HFFc6 (cell line): ENCODE measurements around the gene IRS2. TPM values are rescaled to one million over a fixed set of nuclear protein-coding genes. Genes with fewer than 3 reads are reported as not detected.

Experiments used
- DNase-seq: peaks from one replicate; pipeline ENCODE4 v3.0.0-alpha.2; 2018
- H3K27ac Mint-ChIP-seq: 2 replicates; pipeline ENCODE4 v1.8.0; 2020; ENCODE audit warnings: mild to moderate bottlenecking, mixed read lengths
- H3K27me3 Mint-ChIP-seq: 2 replicates; pipeline ENCODE4 v1.8.0; 2021; ENCODE audit warnings: mild to moderate bottlenecking, moderate library complexity, mixed read lengths; ENCODE audit not compliant: insufficient read depth
- H3K36me3 Mint-ChIP-seq: 2 replicates; pipeline ENCODE4 v1.8.0; 2021; ENCODE audit warnings: low read depth, mixed read lengths
- H3K4me1 Mint-ChIP-seq: 2 replicates; pipeline ENCODE4 v1.8.0; 2020; ENCODE audit warnings: low read depth, mixed read lengths
- H3K4me3 Mint-ChIP-seq: 2 replicates; pipeline ENCODE4 v1.8.0; 2020; ENCODE audit warnings: mild to moderate bottlenecking, moderate library complexity, mixed read lengths
- H3K9me3 Mint-ChIP-seq: 2 replicates; pipeline ENCODE4 v1.8.0; 2020; ENCODE audit warnings: mild to moderate bottlenecking, mixed read lengths
- total RNA-seq, 6 experiments: library from RNA; stranded (reverse); fragmentation: NEBNext Ultra II Directional; extraction: Animal tissue kit (Norgen Biotek cat#: 25700); gene quantifications; 2 replicates in 1 of 6; 3 replicates in 5 of 6; pipeline ENCODE4 v1.2.3, GENCODE V29; 2021
- TF ChIP-seq, protein P1 (sequence below): fragments of 200-600 bp; sonication (generic); IDR thresholded peaks from 2 replicates; pipeline ENCODE4 v1.5.0; 2021; ENCODE audit warnings: antibody characterized with exemption, mild to moderate bottlenecking

The IRS2 gene
- total RNA-seq, 6 experiments from 2014 or later: 5.2 to 11.1 (median 5.5) TPM

DNA sequence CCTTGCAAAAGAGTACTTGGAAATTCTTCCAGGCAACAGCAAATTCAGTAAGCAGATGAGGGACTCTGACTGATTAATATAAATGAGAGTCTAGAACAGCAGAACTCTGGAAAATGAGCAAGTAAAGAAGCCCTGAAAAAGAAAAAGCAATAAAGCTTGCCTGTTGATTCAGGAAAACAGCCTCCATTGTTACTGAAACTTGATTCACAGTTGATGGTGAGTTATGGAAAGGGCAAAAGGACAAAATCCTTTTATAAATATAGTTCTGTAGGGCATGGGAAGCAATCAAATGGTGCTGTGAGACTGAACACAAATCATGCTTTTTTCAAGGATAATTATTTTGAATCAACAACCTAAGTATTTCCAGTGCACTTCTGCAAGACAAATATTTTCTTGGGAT lies 67.7 kb downstream of the IRS2 start:
- no peaks in the 10 kb centered on the region for H3K9me3 Mint-ChIP-seq
- no peaks in the 10 kb centered on the region for H3K36me3 Mint-ChIP-seq
- H3K4me3 Mint-ChIP-seq: no peak overlapping the region
- TF ChIP-seq, protein P1, sequence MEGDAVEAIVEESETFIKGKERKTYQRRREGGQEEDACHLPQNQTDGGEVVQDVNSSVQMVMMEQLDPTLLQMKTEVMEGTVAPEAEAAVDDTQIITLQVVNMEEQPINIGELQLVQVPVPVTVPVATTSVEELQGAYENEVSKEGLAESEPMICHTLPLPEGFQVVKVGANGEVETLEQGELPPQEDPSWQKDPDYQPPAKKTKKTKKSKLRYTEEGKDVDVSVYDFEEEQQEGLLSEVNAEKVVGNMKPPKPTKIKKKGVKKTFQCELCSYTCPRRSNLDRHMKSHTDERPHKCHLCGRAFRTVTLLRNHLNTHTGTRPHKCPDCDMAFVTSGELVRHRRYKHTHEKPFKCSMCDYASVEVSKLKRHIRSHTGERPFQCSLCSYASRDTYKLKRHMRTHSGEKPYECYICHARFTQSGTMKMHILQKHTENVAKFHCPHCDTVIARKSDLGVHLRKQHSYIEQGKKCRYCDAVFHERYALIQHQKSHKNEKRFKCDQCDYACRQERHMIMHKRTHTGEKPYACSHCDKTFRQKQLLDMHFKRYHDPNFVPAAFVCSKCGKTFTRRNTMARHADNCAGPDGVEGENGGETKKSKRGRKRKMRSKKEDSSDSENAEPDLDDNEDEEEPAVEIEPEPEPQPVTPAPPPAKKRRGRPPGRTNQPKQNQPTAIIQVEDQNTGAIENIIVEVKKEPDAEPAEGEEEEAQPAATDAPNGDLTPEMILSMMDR: no peak
- H3K4me1 Mint-ChIP-seq: no peaks in the 10 kb centered on the region
- peaks cover 17% of the 10 kb centered on the region for H3K27me3 Mint-ChIP-seq
- H3K27ac Mint-ChIP-seq: no peak overlapping the region
- no peak for DNase-seq

DNA sequence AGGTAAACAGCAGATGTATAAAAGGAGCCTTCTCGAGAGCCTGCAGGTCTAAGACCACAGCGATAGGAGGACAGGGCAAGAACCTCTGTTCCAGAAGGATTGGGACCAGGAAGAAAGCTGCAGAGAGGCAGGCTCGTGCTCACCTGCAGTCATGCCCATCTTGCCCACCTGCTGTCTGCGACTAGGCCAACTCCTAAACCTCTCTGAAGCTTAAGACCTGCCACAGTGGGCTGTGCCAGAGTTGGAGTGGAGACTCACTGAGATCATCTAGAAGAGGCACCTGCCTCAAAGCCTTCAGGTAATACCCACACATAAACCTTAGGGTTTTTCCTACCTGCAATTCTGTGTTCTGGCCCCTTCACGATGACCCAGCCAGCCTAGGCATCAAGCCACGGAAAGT lies 68.7 kb downstream of the IRS2 start:
- H3K27ac Mint-ChIP-seq: no peak overlapping the region
- no peak for DNase-seq
- no peak overlapping the region for H3K4me3 Mint-ChIP-seq
- H3K4me1 Mint-ChIP-seq: no peaks in the 10 kb centered on the region
- no peaks in the 10 kb centered on the region for H3K36me3 Mint-ChIP-seq
- peaks cover 20% of the 10 kb centered on the region for H3K27me3 Mint-ChIP-seq
- H3K9me3 Mint-ChIP-seq: no peaks in the 10 kb centered on the region
- TF ChIP-seq, protein P1: no peak

GRCh38 chr13:109715902-109716301 lies 70.5 kb downstream of the IRS2 start:
- peaks cover 23% of the 10 kb centered on the region for H3K27me3 Mint-ChIP-seq
- H3K4me3 Mint-ChIP-seq: no peak overlapping the region
- H3K9me3 Mint-ChIP-seq: no peaks in the 10 kb centered on the region
- no peaks in the 10 kb centered on the region for H3K36me3 Mint-ChIP-seq
- peak; percentile 11 for DNase-seq
- H3K27ac Mint-ChIP-seq: no peak overlapping the region
- TF ChIP-seq, protein P1: no peak
- no peaks in the 10 kb centered on the region for H3K4me1 Mint-ChIP-seq

DNA sequence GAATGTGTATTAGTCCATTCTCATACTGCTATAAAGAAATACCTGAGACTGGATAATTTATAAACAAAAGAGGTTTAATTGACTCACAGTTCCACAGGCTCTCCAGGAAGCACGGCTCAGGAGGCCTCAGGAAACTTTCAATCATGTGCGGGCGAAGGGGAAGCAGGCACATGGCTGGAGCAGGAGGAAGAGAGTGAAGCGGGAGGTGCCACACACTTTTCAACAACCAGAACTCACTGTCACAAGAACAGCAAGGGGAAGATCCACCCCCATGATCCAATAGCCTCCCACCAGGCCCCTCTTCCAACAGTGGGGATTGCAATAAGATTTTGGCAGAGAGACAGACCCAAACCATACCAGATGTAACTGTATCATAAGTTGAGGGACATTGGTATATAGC lies 72.7 kb downstream of the IRS2 start:
- TF ChIP-seq, protein P1: no peak
- Mint-ChIP-seq H3K36me3 (no peaks in the 10 kb centered on the region), H3K4me3 (no peak overlapping the region), H3K27me3 (peaks cover 14% of the 10 kb centered on the region), H3K9me3 (no peaks in the 10 kb centered on the region), H3K4me1 (no peaks in the 10 kb centered on the region), H3K27ac (no peak overlapping the region)
- DNase-seq: no peak

GRCh38 chr13:109712124-109712722 lies 74.2 kb downstream of the IRS2 start:
- no peak overlapping the region for H3K4me3 Mint-ChIP-seq
- H3K36me3 Mint-ChIP-seq: no peaks in the 10 kb centered on the region
- no peak for DNase-seq
- H3K27me3 Mint-ChIP-seq: peaks cover 9% of the 10 kb centered on the region
- no peaks in the 10 kb centered on the region for H3K4me1 Mint-ChIP-seq
- no peaks in the 10 kb centered on the region for H3K9me3 Mint-ChIP-seq
- TF ChIP-seq, protein P1: no peak
- H3K27ac Mint-ChIP-seq: no peak overlapping the region
